HCT116 (cell line): Measurements from ENCODE around the gene BSND. TPM values are rescaled to one million over a fixed set of nuclear protein-coding genes. Genes with fewer than 3 reads are reported as not detected.
A peak's percentile ranks its signal among the peaks of the same experiment; 100 is the strongest.

Experiments
- ATAC-seq: fragments of 200-7000 bp; cut with Tn5 transposase; 2 replicates; pipeline ENCODE4 v1.9.1; 2020; ENCODE audit warnings: mild to moderate bottlenecking, moderate library complexity
- BruUV-seq: library from RNA; stranded (reverse); fragments of 400-500 nt; replicated peaks from 2 replicates; lab custom pipeline; 2021; lab: Mats Ljungman, UMichigan
- CTCF ChIA-PET: fragments of 300-600 bp; sonication (Branson Sonifier 250); formaldehyde crosslinking; loops from one replicate; lab custom pipeline; 2021; ENCODE audit warnings: antibody characterized with exemption; lab: Charles Lee
- POLR2A ChIA-PET: fragments of 300-600, 350-600 bp; sonication (Branson Sonifier 250); formaldehyde crosslinking; loops from one replicate; lab custom pipeline; 2021; ENCODE audit warnings: antibody characterized with exemption; lab: Charles Lee
- RAD21 ChIA-PET, 2 experiments: fragments of 300-600 bp; sonication (Branson Sonifier 250); formaldehyde crosslinking; loops; one replicate each; lab custom pipeline; 2023; ENCODE audit warnings: low total read pairs in 2 of 2; ENCODE audit not compliant: uncharacterized antibody in 2 of 2, unreplicated experiment in 2 of 2, low non-redundant PET in 1 of 2; lab: Charles Lee
- DNase-seq: peaks from one replicate; pipeline ENCODE4 v3.0.0-alpha.2; 2010; ENCODE audit warnings: low read depth, low spot score
- H2AFZ ChIP-seq: fragments of 200-600 bp; shearing (Covaris generic), sonication (generic); 2 replicates; pipeline ENCODE4 v1.6.1; 2017; ENCODE audit warnings: low read depth, mixed run types, mixed read lengths, antibody characterized with exemption, low read length; ENCODE audit not compliant: poor library complexity, severe bottlenecking
- H3K27ac ChIP-seq: 2 replicates; pipeline ENCODE4 v1.5.1; 2012; ENCODE audit warnings: low read depth, low read length
- H3K27me3 ChIP-seq: fragments of 200-600 bp; sonication (generic); 2 replicates; pipeline ENCODE4 v1.6.1; 2016; ENCODE audit warnings: mixed run types, low read length, mixed read lengths; ENCODE audit not compliant: insufficient read depth
- H3K36me3 ChIP-seq, 2 experiments: fragments of 200-500 bp in 1 of 2; fragments of 200-600 bp in 1 of 2; sonication (Bioruptor generic) in 1 of 2; sonication (generic) in 1 of 2; 2 replicates each; pipeline versions ENCODE4 v1.5.1 to v1.6.1; 2014 to 2016; ENCODE audit warnings: low read length in 2 of 2, inconsistent platforms in 1 of 2, mixed read lengths in 1 of 2, mixed run types in 1 of 2; ENCODE audit not compliant: insufficient read depth in 2 of 2, control insufficient read depth in 1 of 2
- H3K4me1 ChIP-seq, 2 experiments: fragments of 200-600 bp in 1 of 2; sonication (generic) in 1 of 2; 2 replicates each; pipeline versions ENCODE4 v1.5.1 to v1.6.1; 2012 to 2017; ENCODE audit warnings: low read length in 2 of 2, inconsistent platforms in 1 of 2, mild to moderate bottlenecking in 1 of 2, mixed read lengths in 1 of 2, mixed run types in 1 of 2, moderate library complexity in 1 of 2; ENCODE audit not compliant: insufficient read depth in 2 of 2, control insufficient read depth in 1 of 2
- H3K4me2 ChIP-seq: fragments of 200-600 bp; sonication (generic); 2 replicates; pipeline ENCODE4 v1.6.1; 2017; ENCODE audit warnings: mixed run types, low read length, mixed read lengths
- H3K4me3 ChIP-seq, 2 experiments: fragments of 200-600 bp in 1 of 2; sonication (generic) in 1 of 2; replicated peaks in 1 of 2; 2 replicates each; pipeline ENCODE4 v1.5.1; 2011 to 2016; ENCODE audit warnings: low read length in 2 of 2, control low read depth in 1 of 2, low read depth in 1 of 2, mild to moderate bottlenecking in 1 of 2, mixed read lengths in 1 of 2, mixed run types in 1 of 2
- H3K79me2 ChIP-seq: fragments of 200-600 bp; sonication (generic); 2 replicates; pipeline ENCODE4 v1.6.1; 2017; ENCODE audit warnings: mild to moderate bottlenecking, mixed run types, low read length, moderate library complexity, mixed read lengths; ENCODE audit not compliant: insufficient read depth
- H3K9ac ChIP-seq: fragments of 200-600 bp; sonication (generic); 2 replicates; pipeline ENCODE4 v1.6.1; 2016; ENCODE audit warnings: low read length, mixed read lengths
- H3K9me2 ChIP-seq: fragments of 200-600 bp; sonication (generic), shearing (Covaris generic); 2 replicates; pipeline ENCODE4 v1.6.1; 2017; ENCODE audit warnings: mixed run types, mild to moderate bottlenecking, moderate library complexity; ENCODE audit not compliant: insufficient read depth
- H3K9me3 ChIP-seq, 2 experiments: fragments of 200-500 bp in 1 of 2; fragments of 200-600 bp in 1 of 2; sonication (Bioruptor generic) in 1 of 2; sonication (generic) in 1 of 2; 2 replicates each; pipeline ENCODE4 v1.6.1; 2014 to 2017; ENCODE audit warnings: low read length in 2 of 2, mixed read lengths in 2 of 2, inconsistent platforms in 1 of 2, low read depth in 1 of 2, mild to moderate bottlenecking in 1 of 2, mixed run types in 1 of 2, moderate library complexity in 1 of 2; ENCODE audit not compliant: control insufficient read depth in 1 of 2, insufficient read depth in 1 of 2
- H4K20me1 ChIP-seq: fragments of 200-600 bp; sonication (generic), shearing (Covaris generic); 2 replicates; pipeline ENCODE4 v1.6.1; 2017; ENCODE audit warnings: mixed run types, mild to moderate bottlenecking, moderate library complexity; ENCODE audit not compliant: insufficient read depth
- CBX3 ChIP-seq: IDR thresholded peaks from 2 replicates; pipeline ENCODE4 v1.6.1; 2012; ENCODE audit warnings: low read depth
- CEBPB ChIP-seq: IDR thresholded peaks from 2 replicates; pipeline ENCODE4 v1.6.1; 2012; ENCODE audit warnings: low read depth
- EGR1 ChIP-seq: IDR thresholded peaks from 2 replicates; pipeline ENCODE4 v1.6.1; 2012; ENCODE audit warnings: low read depth
- ELF1 ChIP-seq: IDR thresholded peaks from 2 replicates; pipeline ENCODE4 v1.6.1; 2012; ENCODE audit warnings: low read depth, borderline replicate concordance
- EZH2 ChIP-seq: fragments of 200-600 bp; sonication (generic); IDR thresholded peaks from 2 replicates; pipeline ENCODE4 v1.6.1; 2017; ENCODE audit warnings: antibody characterized with exemption, mixed run types
- EZH2phosphoT487 ChIP-seq: fragments of 200-600 bp; IDR thresholded peaks from 2 replicates; pipeline ENCODE4 v1.6.1; 2018; ENCODE audit warnings: antibody characterized with exemption, borderline replicate concordance
- FOSL1 ChIP-seq: IDR thresholded peaks from 2 replicates; pipeline ENCODE4 v1.6.1; 2012; ENCODE audit warnings: low read depth
- JUND ChIP-seq: IDR thresholded peaks from 2 replicates; pipeline ENCODE4 v1.6.1; 2012
- POLR2A ChIP-seq: IDR thresholded peaks from 2 replicates; pipeline ENCODE4 v1.7.0; 2011; ENCODE audit warnings: borderline replicate concordance; ENCODE audit not compliant: insufficient read depth, insufficient read length; ENCODE audit errors: extremely low read depth
- POLR2AphosphoS5 ChIP-seq: IDR thresholded peaks from 2 replicates; pipeline ENCODE4 v1.6.1; 2011; ENCODE audit warnings: mild to moderate bottlenecking, low read depth, low read length, moderate library complexity
- RAD21 ChIP-seq: IDR thresholded peaks from 2 replicates; pipeline ENCODE4 v1.6.1; 2012; ENCODE audit warnings: low read depth, mild to moderate bottlenecking
- SIN3A ChIP-seq: IDR thresholded peaks from 2 replicates; pipeline ENCODE4 v1.6.1; 2012; ENCODE audit warnings: low read depth
- SP1 ChIP-seq: IDR thresholded peaks from 2 replicates; pipeline ENCODE4 v1.6.1; 2012; ENCODE audit warnings: low read depth
- SRF ChIP-seq: IDR thresholded peaks from 2 replicates; pipeline ENCODE4 v1.6.1; 2012; ENCODE audit warnings: low read depth
- TCF7L2 ChIP-seq: IDR thresholded peaks from 2 replicates; pipeline ENCODE4 v1.7.0; 2011; ENCODE audit warnings: borderline replicate concordance, inconsistent platforms; ENCODE audit not compliant: insufficient read depth, insufficient read length; ENCODE audit errors: extremely low read depth
- ZFX ChIP-seq: fragments of 450-650 bp; IDR thresholded peaks from 2 replicates; pipeline ENCODE4 v1.6.1; 2017
- ZNF274 ChIP-seq: fragments of 200-500 bp; sonication (Bioruptor generic); IDR thresholded peaks from 2 replicates; pipeline ENCODE4 v1.6.1; 2014; ENCODE audit warnings: mild to moderate bottlenecking, low read depth, low read length, inconsistent platforms
- intact Hi-C: fragments of 100-400 bp; cut with micrococcal nuclease; formaldehyde crosslinking; loops from 2 replicates; pipeline ENCODE4 v1.10.0; 2022
- total RNA-seq: library from RNA; stranded (reverse); gene quantifications from one replicate; pipeline ENCODE4 v1.2.1, GENCODE V29; 2021; ENCODE audit not compliant: unreplicated experiment
- TF ChIP-seq, protein P1 (sequence below): IDR thresholded peaks from 2 replicates; pipeline ENCODE4 v1.6.1; 2012
- TF ChIP-seq, protein P2 (sequence below): IDR thresholded peaks from 2 replicates; pipeline ENCODE4 v1.6.1; 2012
- TF ChIP-seq, protein P3 (sequence below), 3 experiments: fragments of 200-600 bp in 1 of 3; sonication (generic) in 1 of 3; IDR thresholded peaks in 2 of 3; conservative IDR thresholded peaks in 1 of 3; 2 replicates each; pipeline ENCODE4 v1.5.1; 2012 to 2017; ENCODE audit warnings: low read depth in 2 of 3, low read length in 2 of 3, antibody characterized with exemption in 1 of 3, borderline replicate concordance in 1 of 3, control low read depth in 1 of 3, mild to moderate bottlenecking in 1 of 3, mixed read lengths in 1 of 3, mixed run types in 1 of 3, moderate library complexity in 1 of 3; ENCODE audit not compliant: insufficient read depth in 1 of 3
- TF ChIP-seq, protein P4 (sequence below): IDR thresholded peaks from 2 replicates; pipeline ENCODE4 v1.6.1; 2011; ENCODE audit warnings: mild to moderate bottlenecking, low read length, moderate library complexity; ENCODE audit not compliant: insufficient replicate concordance; ENCODE audit errors: extremely low read depth

BSND gene
- total RNA-seq, 1 experiment from 2014 or later, result not detected

DNA sequence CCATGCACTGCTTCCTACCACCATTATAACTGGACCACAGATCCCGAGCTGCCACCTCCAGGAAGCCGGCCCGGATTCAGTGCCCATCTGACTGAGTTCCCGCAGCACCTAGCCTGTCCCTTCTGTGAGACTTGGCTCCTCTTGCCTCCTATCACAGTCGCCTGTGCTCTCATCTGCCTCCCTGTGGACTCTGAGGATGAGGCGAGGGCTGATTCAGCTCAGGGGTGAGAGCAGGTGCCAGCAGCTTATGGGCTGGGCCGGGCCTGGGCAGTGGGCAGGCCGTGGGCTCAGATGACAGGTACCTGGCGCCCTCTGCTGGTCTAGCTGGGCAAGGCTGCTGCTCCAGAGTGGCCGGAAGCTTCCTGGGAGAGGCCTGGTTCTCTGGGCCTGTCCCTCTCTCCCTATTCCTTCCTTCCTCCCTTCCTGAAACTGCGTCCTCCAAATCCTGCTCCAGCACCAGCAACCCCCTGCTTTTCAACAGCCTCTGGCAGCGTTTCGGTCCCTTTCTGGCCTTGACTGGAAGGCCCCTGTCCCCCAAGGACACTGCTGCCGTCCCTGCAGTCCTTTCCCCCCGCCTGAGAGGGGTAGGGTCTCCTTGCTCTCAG, 23.3 kb downstream of the BSND start:
- no peaks in the 10 kb centered on the region for H3K9me3 ChIP-seq
- ATAC-seq, result peak; percentile 100
- no TSS peak for BruUV-seq
- ChIA-PET RAD21 (interaction anchor here (0.6 to 1.7 kb wide), 6 partner anchors 20 to 77 kb away, joined by 3 to 30 read pairs (median 13); no protein-coding TSS in a partner anchor), POLR2A (interaction anchor here (0.9 to 2.5 kb wide), 3 partner anchors 13 to 77 kb away, joined by 4 to 17 read pairs (median 4); no protein-coding TSS in a partner anchor), CTCF (interaction anchor here (0.6 to 2.5 kb wide), 35 partner anchors 9 to 350 kb away, joined by 3 to 145 read pairs (median 5); partner anchors contain the start of genes BSND, DHCR24 and PCSK9)
- no peaks in the 10 kb centered on the region for H3K9me2 ChIP-seq
- no peak overlapping the region for H3K27ac ChIP-seq
- DNase-seq, result peak; percentile 93
- H3K4me1 ChIP-seq, result peaks cover 0 to 13% of the 10 kb centered on the region in 2 experiments; a peak in 3 of 4 replicates
- H3K36me3 ChIP-seq, result no peaks in the 10 kb centered on the region
- H3K4me2 ChIP-seq, result peak overlapping the region; percentile 29; the same call in 1 of the 2 replicates
- H2AFZ ChIP-seq, result no peak overlapping the region
- intact Hi-C loops, result loop anchor here (1.0 to 10.0 kb wide), 3 partner anchors 72 to 217 kb away; partner anchors contain the start of gene TTC22
- H3K27me3 ChIP-seq, result no peaks in the 10 kb centered on the region; the same call in 1 of the 2 replicates
- no peaks in the 10 kb centered on the region for H3K79me2 ChIP-seq
- no peak overlapping the region for H3K9ac ChIP-seq
- no peak overlapping the region for H3K4me3 ChIP-seq
- H4K20me1 ChIP-seq, result no peaks in the 10 kb centered on the region
- TF ChIP-seq EZH2phosphoT487 (no peak), SIN3A (no peak), POLR2AphosphoS5 (peak; percentile 46), CEBPB (no peak), EGR1 (no peak), ZNF274 (no peak), SP1 (no peak; the same call in 1 of the 2 replicates), RAD21 (peak; percentile 97), TCF7L2 (no peak), EZH2 (no peak), ELF1 (no peak), CBX3 (peak; percentile 75), SRF (no peak), ZFX (peak; percentile 57; the same call in 1 of the 2 replicates), FOSL1 (no peak), JUND (no peak), POLR2A (no peak)
- TF ChIP-seq, protein P1, sequence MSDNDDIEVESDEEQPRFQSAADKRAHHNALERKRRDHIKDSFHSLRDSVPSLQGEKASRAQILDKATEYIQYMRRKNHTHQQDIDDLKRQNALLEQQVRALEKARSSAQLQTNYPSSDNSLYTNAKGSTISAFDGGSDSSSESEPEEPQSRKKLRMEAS, result peak; percentile 75
- TF ChIP-seq, protein P2, sequence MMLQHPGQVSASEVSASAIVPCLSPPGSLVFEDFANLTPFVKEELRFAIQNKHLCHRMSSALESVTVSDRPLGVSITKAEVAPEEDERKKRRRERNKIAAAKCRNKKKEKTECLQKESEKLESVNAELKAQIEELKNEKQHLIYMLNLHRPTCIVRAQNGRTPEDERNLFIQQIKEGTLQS, result no peak
- TF ChIP-seq, protein P3, sequence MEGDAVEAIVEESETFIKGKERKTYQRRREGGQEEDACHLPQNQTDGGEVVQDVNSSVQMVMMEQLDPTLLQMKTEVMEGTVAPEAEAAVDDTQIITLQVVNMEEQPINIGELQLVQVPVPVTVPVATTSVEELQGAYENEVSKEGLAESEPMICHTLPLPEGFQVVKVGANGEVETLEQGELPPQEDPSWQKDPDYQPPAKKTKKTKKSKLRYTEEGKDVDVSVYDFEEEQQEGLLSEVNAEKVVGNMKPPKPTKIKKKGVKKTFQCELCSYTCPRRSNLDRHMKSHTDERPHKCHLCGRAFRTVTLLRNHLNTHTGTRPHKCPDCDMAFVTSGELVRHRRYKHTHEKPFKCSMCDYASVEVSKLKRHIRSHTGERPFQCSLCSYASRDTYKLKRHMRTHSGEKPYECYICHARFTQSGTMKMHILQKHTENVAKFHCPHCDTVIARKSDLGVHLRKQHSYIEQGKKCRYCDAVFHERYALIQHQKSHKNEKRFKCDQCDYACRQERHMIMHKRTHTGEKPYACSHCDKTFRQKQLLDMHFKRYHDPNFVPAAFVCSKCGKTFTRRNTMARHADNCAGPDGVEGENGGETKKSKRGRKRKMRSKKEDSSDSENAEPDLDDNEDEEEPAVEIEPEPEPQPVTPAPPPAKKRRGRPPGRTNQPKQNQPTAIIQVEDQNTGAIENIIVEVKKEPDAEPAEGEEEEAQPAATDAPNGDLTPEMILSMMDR (IDR thresholded peaks at IDR 0.05 in 2 of 3, conservative IDR thresholded peaks at IDR 0.05 in 1 of 3; ENCODE audit: borderline replicate concordance in 1 of 3, insufficient read depth in 1 of 3, low read depth in 2 of 3, low read length in 2 of 3), result peak in 2 of 3 experiments; percentile 95 to 98
- TF ChIP-seq, protein P4, sequence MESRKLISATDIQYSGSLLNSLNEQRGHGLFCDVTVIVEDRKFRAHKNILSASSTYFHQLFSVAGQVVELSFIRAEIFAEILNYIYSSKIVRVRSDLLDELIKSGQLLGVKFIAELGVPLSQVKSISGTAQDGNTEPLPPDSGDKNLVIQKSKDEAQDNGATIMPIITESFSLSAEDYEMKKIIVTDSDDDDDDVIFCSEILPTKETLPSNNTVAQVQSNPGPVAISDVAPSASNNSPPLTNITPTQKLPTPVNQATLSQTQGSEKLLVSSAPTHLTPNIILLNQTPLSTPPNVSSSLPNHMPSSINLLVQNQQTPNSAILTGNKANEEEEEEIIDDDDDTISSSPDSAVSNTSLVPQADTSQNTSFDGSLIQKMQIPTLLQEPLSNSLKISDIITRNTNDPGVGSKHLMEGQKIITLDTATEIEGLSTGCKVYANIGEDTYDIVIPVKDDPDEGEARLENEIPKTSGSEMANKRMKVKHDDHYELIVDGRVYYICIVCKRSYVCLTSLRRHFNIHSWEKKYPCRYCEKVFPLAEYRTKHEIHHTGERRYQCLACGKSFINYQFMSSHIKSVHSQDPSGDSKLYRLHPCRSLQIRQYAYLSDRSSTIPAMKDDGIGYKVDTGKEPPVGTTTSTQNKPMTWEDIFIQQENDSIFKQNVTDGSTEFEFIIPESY, result no peak
